GM12878 (cell line): ENCODE results near the gene ZFYVE19. TPM values are rescaled to one million over a fixed set of nuclear protein-coding genes. Genes with fewer than 3 reads are reported as not detected.
A peak's percentile ranks its signal among the peaks of the same experiment; 100 is the strongest.

Experiments
- MYC ChIP-seq: IDR thresholded peaks from 2 replicates; pipeline ENCODE4 v1.6.1; 2011; ENCODE audit warnings: mild to moderate bottlenecking, low read length, moderate library complexity, inconsistent platforms; ENCODE audit not compliant: insufficient read depth, insufficient replicate concordance, insufficient read length, severe bottlenecking
- NFIC ChIP-seq: IDR thresholded peaks from 2 replicates; pipeline ENCODE4 v1.6.1; 2012; ENCODE audit warnings: low read depth, mild to moderate bottlenecking, inconsistent platforms, low read length, moderate library complexity
- NR2F1 ChIP-seq: fragments of 450-650 bp; conservative IDR thresholded peaks from 2 replicates; pipeline ENCODE4 v1.6.1; 2017; ENCODE audit warnings: mild to moderate bottlenecking
- POLR2AphosphoS5 ChIP-seq: IDR thresholded peaks from 2 replicates; pipeline ENCODE4 v1.6.1; 2011; ENCODE audit warnings: mild to moderate bottlenecking, low read length, inconsistent platforms
- POU2F2 ChIP-seq: IDR thresholded peaks from 3 replicates; pipeline ENCODE4 v1.6.1; 2011; ENCODE audit warnings: low read depth, mild to moderate bottlenecking, low read length, borderline replicate concordance
- SP1 ChIP-seq: IDR thresholded peaks from one replicate; pipeline ENCODE4 v1.6.1; 2011; ENCODE audit warnings: low read depth, low read length
- STAT3 ChIP-seq: IDR thresholded peaks from 2 replicates; pipeline ENCODE4 v1.6.1; 2011; ENCODE audit warnings: low read depth, low read length, improper control_type of control experiment
- SUPT20H ChIP-seq: IDR thresholded peaks from 2 replicates; pipeline ENCODE4 v1.6.1; 2011; ENCODE audit warnings: low read depth, mild to moderate bottlenecking, low read length, moderate library complexity, borderline replicate concordance; ENCODE audit not compliant: control insufficient read depth
- WRNIP1 ChIP-seq: IDR thresholded peaks from 2 replicates; pipeline ENCODE4 v1.6.1; 2011; ENCODE audit warnings: low read depth, low read length, improper control_type of control experiment, borderline replicate concordance
- polyA plus RNA-seq, 11 experiments: library from polyadenylated mRNA; depleted of rRNA in 4 of 11; unstranded in 6 of 11; stranded (reverse) in 5 of 11; fragments of >200 nt; fragmentation: Nextera tagmentation in 4 of 11; fragmentation: Illumina TruSeq in 1 of 11; extraction: Ambion mirVana in 4 of 11; extraction: Trizol in 1 of 11; gene quantifications; 1 replicate in 1 of 11; 2 replicates in 10 of 11; pipeline versions ENCODE4 v1.2.1 to v1.2.3, GENCODE V29; 2011 to 2016; ENCODE audit warnings: inconsistent platforms in 2 of 11, missing spikeins in 2 of 11, low read depth in 1 of 11
- total RNA-seq, 4 experiments: library from RNA; depleted of rRNA in 3 of 4; stranded (reverse); fragments of >200 nt in 3 of 4; fragmentation: Illumina TruSeq in 1 of 4; extraction: Trizol in 1 of 4; gene quantifications; 2 replicates each; pipeline versions ENCODE4 v1.2.1 to v1.2.3, GENCODE V29; 2013 to 2021
- TF ChIP-seq, protein P1 (sequence below): fragments of 450-650 bp; IDR thresholded peaks from 2 replicates; pipeline ENCODE4 v1.6.1; 2017; ENCODE audit warnings: mild to moderate bottlenecking, moderate library complexity
- TF ChIP-seq, protein P2 (sequence below): fragments of 450-650 bp; IDR thresholded peaks from 2 replicates; pipeline ENCODE4 v1.6.1; 2017; ENCODE audit warnings: mild to moderate bottlenecking, moderate library complexity
- TF ChIP-seq, protein P3 (sequence below): fragments of 450-650 bp; IDR thresholded peaks from 2 replicates; pipeline ENCODE4 v1.6.1; 2017; ENCODE audit warnings: antibody characterized with exemption, mild to moderate bottlenecking, moderate library complexity
- TF ChIP-seq, protein P4 (sequence below): fragments of 450-650 bp; formaldehyde crosslinking; IDR thresholded peaks from 2 replicates; pipeline ENCODE4 v1.4.0; 2020; ENCODE audit warnings: mild to moderate bottlenecking, moderate library complexity

Gene ZFYVE19
- total and polyA plus RNA-seq, 10 of the 15 experiments (the other 5 are each of a cell fraction or from before 2014, with no cell fraction given), result 1.7 to 36.3 (median 17.0) TPM

DNA sequence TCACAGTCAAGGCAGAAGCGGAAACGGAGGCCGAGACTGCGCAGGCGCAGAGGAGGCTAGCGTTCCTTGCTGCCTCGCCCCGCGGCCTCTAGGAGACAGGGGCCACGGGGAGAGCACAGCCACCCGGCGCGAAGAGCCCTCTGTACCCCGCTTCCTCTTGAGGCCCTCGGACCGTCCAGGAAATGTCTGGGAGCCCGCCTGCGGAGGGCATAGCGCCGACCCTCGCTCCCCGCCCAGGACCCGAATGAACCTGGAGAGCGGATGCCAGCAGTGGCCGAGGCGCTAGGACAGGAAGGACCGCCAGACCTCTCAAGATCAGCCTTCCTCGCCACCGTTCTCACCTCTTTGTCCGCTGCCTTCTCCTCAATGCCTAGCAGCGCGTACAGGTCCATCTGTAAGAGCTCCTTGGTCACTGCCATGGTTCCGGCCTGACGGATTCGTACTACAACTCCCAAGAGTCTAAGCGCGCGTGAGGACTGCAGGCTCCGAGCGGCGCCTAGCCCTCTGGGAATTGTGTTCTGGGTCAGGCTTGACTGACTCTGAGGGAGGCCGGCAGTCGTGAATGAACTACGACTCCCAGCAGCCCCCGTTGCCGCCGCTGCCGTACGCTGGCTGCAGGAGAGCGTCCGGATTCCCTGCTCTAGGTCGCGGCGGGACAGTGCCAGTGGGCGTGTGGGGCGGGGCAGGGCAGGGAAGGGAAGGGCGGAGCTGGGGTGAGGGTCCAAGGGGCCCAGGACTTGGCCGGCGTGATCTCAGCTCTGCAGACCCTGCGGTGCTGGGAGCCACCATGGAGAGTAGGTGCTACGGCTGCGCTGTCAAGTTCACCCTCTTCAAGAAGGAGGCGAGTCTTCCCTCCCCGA lies at the start of gene ZFYVE19, which contains the start of gene DNAJC17 (continued):
- no peak for TF ChIP-seq NFIC
- TF ChIP-seq, protein P1, sequence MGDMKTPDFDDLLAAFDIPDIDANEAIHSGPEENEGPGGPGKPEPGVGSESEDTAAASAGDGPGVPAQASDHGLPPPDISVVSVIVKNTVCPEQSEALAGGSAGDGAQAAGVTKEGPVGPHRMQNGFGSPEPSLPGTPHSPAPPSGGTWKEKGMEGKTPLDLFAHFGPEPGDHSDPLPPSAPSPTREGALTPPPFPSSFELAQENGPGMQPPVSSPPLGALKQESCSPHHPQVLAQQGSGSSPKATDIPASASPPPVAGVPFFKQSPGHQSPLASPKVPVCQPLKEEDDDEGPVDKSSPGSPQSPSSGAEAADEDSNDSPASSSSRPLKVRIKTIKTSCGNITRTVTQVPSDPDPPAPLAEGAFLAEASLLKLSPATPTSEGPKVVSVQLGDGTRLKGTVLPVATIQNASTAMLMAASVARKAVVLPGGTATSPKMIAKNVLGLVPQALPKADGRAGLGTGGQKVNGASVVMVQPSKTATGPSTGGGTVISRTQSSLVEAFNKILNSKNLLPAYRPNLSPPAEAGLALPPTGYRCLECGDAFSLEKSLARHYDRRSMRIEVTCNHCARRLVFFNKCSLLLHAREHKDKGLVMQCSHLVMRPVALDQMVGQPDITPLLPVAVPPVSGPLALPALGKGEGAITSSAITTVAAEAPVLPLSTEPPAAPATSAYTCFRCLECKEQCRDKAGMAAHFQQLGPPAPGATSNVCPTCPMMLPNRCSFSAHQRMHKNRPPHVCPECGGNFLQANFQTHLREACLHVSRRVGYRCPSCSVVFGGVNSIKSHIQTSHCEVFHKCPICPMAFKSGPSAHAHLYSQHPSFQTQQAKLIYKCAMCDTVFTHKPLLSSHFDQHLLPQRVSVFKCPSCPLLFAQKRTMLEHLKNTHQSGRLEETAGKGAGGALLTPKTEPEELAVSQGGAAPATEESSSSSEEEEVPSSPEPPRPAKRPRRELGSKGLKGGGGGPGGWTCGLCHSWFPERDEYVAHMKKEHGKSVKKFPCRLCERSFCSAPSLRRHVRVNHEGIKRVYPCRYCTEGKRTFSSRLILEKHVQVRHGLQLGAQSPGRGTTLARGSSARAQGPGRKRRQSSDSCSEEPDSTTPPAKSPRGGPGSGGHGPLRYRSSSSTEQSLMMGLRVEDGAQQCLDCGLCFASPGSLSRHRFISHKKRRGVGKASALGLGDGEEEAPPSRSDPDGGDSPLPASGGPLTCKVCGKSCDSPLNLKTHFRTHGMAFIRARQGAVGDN, result peak; percentile 91
- no peak; the same call in 2 of the 3 replicates for TF ChIP-seq POU2F2
- no peak for TF ChIP-seq SP1
- no peak for TF ChIP-seq WRNIP1
- TF ChIP-seq, protein P2, sequence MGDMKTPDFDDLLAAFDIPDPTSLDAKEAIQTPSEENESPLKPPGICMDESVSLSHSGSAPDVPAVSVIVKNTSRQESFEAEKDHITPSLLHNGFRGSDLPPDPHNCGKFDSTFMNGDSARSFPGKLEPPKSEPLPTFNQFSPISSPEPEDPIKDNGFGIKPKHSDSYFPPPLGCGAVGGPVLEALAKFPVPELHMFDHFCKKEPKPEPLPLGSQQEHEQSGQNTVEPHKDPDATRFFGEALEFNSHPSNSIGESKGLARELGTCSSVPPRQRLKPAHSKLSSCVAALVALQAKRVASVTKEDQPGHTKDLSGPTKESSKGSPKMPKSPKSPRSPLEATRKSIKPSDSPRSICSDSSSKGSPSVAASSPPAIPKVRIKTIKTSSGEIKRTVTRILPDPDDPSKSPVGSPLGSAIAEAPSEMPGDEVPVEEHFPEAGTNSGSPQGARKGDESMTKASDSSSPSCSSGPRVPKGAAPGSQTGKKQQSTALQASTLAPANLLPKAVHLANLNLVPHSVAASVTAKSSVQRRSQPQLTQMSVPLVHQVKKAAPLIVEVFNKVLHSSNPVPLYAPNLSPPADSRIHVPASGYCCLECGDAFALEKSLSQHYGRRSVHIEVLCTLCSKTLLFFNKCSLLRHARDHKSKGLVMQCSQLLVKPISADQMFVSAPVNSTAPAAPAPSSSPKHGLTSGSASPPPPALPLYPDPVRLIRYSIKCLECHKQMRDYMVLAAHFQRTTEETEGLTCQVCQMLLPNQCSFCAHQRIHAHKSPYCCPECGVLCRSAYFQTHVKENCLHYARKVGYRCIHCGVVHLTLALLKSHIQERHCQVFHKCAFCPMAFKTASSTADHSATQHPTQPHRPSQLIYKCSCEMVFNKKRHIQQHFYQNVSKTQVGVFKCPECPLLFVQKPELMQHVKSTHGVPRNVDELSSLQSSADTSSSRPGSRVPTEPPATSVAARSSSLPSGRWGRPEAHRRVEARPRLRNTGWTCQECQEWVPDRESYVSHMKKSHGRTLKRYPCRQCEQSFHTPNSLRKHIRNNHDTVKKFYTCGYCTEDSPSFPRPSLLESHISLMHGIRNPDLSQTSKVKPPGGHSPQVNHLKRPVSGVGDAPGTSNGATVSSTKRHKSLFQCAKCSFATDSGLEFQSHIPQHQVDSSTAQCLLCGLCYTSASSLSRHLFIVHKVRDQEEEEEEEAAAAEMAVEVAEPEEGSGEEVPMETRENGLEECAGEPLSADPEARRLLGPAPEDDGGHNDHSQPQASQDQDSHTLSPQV, result no peak
- peak; percentile 88 for TF ChIP-seq POLR2AphosphoS5
- no peak for TF ChIP-seq STAT3
- TF ChIP-seq SUPT20H, result no peak
- TF ChIP-seq, protein P3, sequence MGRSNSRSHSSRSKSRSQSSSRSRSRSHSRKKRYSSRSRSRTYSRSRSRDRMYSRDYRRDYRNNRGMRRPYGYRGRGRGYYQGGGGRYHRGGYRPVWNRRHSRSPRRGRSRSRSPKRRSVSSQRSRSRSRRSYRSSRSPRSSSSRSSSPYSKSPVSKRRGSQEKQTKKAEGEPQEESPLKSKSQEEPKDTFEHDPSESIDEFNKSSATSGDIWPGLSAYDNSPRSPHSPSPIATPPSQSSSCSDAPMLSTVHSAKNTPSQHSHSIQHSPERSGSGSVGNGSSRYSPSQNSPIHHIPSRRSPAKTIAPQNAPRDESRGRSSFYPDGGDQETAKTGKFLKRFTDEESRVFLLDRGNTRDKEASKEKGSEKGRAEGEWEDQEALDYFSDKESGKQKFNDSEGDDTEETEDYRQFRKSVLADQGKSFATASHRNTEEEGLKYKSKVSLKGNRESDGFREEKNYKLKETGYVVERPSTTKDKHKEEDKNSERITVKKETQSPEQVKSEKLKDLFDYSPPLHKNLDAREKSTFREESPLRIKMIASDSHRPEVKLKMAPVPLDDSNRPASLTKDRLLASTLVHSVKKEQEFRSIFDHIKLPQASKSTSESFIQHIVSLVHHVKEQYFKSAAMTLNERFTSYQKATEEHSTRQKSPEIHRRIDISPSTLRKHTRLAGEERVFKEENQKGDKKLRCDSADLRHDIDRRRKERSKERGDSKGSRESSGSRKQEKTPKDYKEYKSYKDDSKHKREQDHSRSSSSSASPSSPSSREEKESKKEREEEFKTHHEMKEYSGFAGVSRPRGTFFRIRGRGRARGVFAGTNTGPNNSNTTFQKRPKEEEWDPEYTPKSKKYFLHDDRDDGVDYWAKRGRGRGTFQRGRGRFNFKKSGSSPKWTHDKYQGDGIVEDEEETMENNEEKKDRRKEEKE, result no peak
- 0 out of 2 replicates have a peak, but pooled peaks have one; percentile 23 for TF ChIP-seq NR2F1
- TF ChIP-seq, protein P4, sequence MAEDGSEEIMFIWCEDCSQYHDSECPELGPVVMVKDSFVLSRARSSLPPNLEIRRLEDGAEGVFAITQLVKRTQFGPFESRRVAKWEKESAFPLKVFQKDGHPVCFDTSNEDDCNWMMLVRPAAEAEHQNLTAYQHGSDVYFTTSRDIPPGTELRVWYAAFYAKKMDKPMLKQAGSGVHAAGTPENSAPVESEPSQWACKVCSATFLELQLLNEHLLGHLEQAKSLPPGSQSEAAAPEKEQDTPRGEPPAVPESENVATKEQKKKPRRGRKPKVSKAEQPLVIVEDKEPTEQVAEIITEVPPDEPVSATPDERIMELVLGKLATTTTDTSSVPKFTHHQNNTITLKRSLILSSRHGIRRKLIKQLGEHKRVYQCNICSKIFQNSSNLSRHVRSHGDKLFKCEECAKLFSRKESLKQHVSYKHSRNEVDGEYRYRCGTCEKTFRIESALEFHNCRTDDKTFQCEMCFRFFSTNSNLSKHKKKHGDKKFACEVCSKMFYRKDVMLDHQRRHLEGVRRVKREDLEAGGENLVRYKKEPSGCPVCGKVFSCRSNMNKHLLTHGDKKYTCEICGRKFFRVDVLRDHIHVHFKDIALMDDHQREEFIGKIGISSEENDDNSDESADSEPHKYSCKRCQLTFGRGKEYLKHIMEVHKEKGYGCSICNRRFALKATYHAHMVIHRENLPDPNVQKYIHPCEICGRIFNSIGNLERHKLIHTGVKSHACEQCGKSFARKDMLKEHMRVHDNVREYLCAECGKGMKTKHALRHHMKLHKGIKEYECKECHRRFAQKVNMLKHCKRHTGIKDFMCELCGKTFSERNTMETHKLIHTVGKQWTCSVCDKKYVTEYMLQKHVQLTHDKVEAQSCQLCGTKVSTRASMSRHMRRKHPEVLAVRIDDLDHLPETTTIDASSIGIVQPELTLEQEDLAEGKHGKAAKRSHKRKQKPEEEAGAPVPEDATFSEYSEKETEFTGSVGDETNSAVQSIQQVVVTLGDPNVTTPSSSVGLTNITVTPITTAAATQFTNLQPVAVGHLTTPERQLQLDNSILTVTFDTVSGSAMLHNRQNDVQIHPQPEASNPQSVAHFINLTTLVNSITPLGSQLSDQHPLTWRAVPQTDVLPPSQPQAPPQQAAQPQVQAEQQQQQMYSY (CRISPR knock-in tag), result no peak
- TF ChIP-seq MYC, result no peak
